Psoas muscle (tissue), 8 donors: ENCODE results near the gene ATXN8OS. TPM values are rescaled to one million over a fixed set of nuclear protein-coding genes. Genes with fewer than 3 reads are reported as not detected.

Experiments used
- ATAC-seq, 4 donors: fragments of 200-7000 bp; cut with Tn5 transposase; one replicate each; pipeline ENCODE4 v1.9.1; 2020; ENCODE audit warnings: moderate library complexity in 3 of 4, mild to moderate bottlenecking in 2 of 4
- DNase-seq, 2 donors: peaks; one replicate each; pipeline ENCODE4 v3.0.0-alpha.2; 2020
- H3K27ac ChIP-seq: fragments of 200-600 bp; one replicate; pipeline ENCODE4 v1.8.0; 2022
- H3K27me3 ChIP-seq, 3 donors: fragments of 200-600 bp in 1 of 3; one replicate each; pipeline versions ENCODE4 v1.6.1 to v1.8.0; 2013 to 2022; ENCODE audit warnings: low read length in 2 of 3, mild to moderate bottlenecking in 2 of 3, moderate library complexity in 1 of 3; ENCODE audit not compliant: insufficient read depth in 3 of 3
- H3K36me3 ChIP-seq, 2 donors: fragments of 200-600 bp in 1 of 2; one replicate each; pipeline versions ENCODE4 v1.6.1 to v1.8.0; 2013 to 2022; ENCODE audit warnings: low read depth in 1 of 2, mild to moderate bottlenecking in 1 of 2, moderate library complexity in 1 of 2; ENCODE audit not compliant: insufficient read depth in 1 of 2
- H3K4me1 ChIP-seq: fragments of 200-600 bp; one replicate; pipeline ENCODE4 v1.8.0; 2022
- H3K4me3 ChIP-seq: fragments of 200-600 bp; one replicate; pipeline ENCODE4 v1.8.0; 2022; ENCODE audit warnings: mild to moderate bottlenecking
- H3K9me3 ChIP-seq: fragments of 200-600 bp; one replicate; pipeline ENCODE4 v1.8.0; 2022
- CTCF ChIP-seq: fragments of 200-600 bp; IDR thresholded peaks from one replicate; pipeline ENCODE4 v1.8.0; 2022; ENCODE audit warnings: antibody characterized with exemption
- WGBS, 3 donors: extraction: QIAGEN DNeasy Blood & Tissue Kit; methylation state at CpG; one replicate each; pipeline versions ENCODE4 v1.1.6 to v1.1.7; 2013; 5-methylcytosine and 5-hydroxymethylcytosine counted together
- intact Hi-C, 2 donors: fragments of 100-400 bp; cut with DNase I; formaldehyde crosslinking; loops; one replicate each; pipeline versions ENCODE4 v1.11.0 to v1.14.2; 2022
- long read RNA-seq, 2 donors: library from polyadenylated mRNA; unstranded; transcript quantifications; one replicate each; pipeline ENCODE4 v2.0.0, GENCODE V29; 2021
- polyA plus RNA-seq, 3 donors: library from polyadenylated mRNA; stranded (reverse); fragments of 200-250 nt; gene quantifications; one replicate each; pipeline ENCODE4 v1.2.3, GENCODE V29; 2013
- total RNA-seq, 4 donors: library from RNA; stranded (reverse); fragmentation: NEBNext Ultra II Directional in 2 of 4; extraction: Animal tissue kit (Norgen Biotek cat#: 25700) in 2 of 4; gene quantifications; one replicate each; pipeline versions ENCODE4 v1.2.1 to v1.2.4, GENCODE V29; 2021 to 2023
- donor health status: healthy with polysubstance abuse.
- donor health status: DM: no; HTN: no; CAD: no; lungs with moderate emphysema.
- donor health status: Bipolar disorder and iron deficiency.
- donor health status: healthy.
- donor health status: DM: yes; HTN: yes; CAD: no.
- donor health status: DM: no; HTN: no; CAD: no.
- donor health status: DM: no; HTN: no; CAD: no.
- donor health status: DM: yes; HTN: yes; CAD: no.

ATXN8OS gene
- not detected for total RNA-seq
- not detected for polyA plus RNA-seq
- long read RNA-seq, donor 1, result 0 reads
- long read RNA-seq, donor 2, result 0 reads

DNA sequence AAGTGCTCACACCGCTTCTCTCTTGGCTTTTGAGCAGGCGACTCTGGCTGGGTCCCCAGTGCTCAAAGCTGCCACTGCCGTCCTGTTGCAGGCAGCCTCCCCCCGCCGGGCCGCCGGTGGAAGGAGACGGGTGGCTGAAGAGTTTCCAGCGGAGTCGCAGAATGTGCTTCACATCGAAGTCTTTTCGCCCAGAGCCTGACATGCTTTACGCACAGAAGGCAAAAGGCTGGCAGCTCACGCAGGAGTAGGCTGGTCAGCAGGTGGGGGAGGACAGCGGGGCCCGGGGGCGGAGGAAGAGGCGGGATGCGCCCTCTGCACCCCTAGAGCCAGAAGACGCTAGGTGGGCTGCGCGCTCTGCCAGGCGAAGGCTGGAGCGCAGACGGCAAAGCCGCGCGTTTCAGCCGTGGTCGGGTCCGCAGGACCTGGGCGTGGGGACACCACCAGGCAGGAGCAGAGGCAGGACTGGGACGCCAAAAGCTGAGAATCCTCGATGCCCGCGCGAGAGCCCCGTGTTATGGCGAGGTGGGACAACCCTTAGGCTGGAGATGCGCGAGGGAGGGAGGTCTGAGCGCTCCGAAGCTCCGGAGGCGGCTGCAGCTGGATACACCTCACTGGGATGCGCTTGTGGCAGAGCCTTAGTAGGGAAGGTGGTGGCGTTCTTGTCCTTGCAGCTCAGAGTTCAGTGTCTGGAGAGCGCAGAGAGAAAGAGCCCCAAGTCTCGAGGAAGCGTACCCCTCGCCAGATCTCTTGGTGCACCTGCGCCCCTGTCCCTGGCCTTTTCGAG lies at the start of gene ATXN8OS:
ATXN8OS (plus strand) TSS at position 329 of the 784 bp plus-strand sequence.
- no peak within 1 kb of the TSS for H3K4me3 ChIP-seq
- no peak for TF ChIP-seq CTCF

DNA sequence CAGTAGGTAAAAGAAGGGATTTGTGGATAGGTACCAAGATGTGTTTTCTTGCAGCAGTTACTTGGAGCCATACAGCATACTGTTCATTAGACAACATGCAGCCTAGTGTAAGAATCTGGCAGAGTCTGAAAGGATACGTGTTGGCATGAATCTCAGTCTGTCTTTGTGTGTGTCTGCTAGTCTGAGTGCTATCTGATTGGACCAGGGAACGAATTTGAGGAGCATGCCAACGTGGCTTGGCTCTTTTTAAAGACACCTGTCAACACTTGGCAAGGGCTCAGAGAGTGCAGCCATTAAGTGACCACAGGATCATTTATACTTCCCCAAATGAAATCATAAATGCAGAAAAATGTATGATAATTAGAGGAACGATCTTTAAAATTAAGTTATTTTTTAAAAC lies 27.6 kb upstream of the ATXN8OS start:
- Histone ChIP-seq H3K27me3 (no peaks in the 10 kb centered on the region), H3K4me3 (no peak overlapping the region), H3K27ac (no peak overlapping the region), H3K4me1 (no peaks in the 10 kb centered on the region), H3K9me3 (no peaks in the 10 kb centered on the region), H3K36me3 (no peaks in the 10 kb centered on the region)
- WGBS, 3 donors, result 13 to 23% (median 21%) methylated on average over 4 of the region's 4 CpGs
- no peak for TF ChIP-seq CTCF
- DNase-seq, result no peak
- ATAC-seq, result no peak
- intact Hi-C loops, result no loop called here

More for the DNA sequence above, at the start of gene ATXN8OS:
- Histone ChIP-seq H3K9me3 (no peaks in the 10 kb centered on the region), H3K36me3 (no peaks in the 10 kb centered on the region), H3K27ac (no peak within 1 kb of the TSS), H3K4me1 (no peaks in the 10 kb centered on the region), H3K27me3 (peaks cover 0 to 9% (median 2%) of the 10 kb centered on the region in 3 donors)
- 1 to 3% (median 2%) methylated on average over 53 of the region's 53 CpGs for WGBS, 3 donors
- DNase-seq (no peak), ATAC-seq (no peak)
- intact Hi-C loops, result no loop called here

GRCh38 chr13:70087247-70087646 lies 20.4 kb upstream of the ATXN8OS start:
- no peaks in the 10 kb centered on the region for H3K36me3 ChIP-seq
- no peaks in the 10 kb centered on the region for H3K9me3 ChIP-seq
- intact Hi-C loops, result no loop called here
- no peak for ATAC-seq
- H3K27ac ChIP-seq, result no peak overlapping the region
- H3K4me1 ChIP-seq, result no peaks in the 10 kb centered on the region
- 62 to 70% (median 68%) methylated on average over 4 of the region's 4 CpGs for WGBS, 3 donors
- DNase-seq, result no peak
- TF ChIP-seq CTCF, result no peak
- H3K27me3 ChIP-seq, result no peaks in the 10 kb centered on the region
- no peak overlapping the region for H3K4me3 ChIP-seq

DNA sequence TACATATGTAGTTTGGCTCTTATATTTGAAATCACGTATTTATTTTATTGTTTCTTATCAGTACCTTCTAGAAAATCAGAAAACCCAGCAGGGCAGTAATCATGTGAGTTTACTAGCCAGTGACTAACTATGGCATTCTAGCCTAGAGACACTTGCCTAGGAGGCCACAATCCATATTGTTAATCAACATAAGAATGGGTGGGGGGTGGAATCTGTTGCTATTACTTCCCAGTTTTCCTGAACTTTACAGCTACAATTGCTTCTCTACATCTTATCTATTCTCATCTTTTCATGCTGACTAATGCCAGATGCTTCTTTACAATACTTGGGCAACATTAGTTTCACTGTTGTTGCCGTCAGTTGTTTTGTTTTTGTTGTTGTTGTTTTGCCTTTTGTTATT lies 18.7 kb upstream of the ATXN8OS start:
- H3K4me1 ChIP-seq, result no peaks in the 10 kb centered on the region
- no peak overlapping the region for H3K27ac ChIP-seq
- H3K4me3 ChIP-seq, result no peak overlapping the region
- H3K9me3 ChIP-seq, result no peaks in the 10 kb centered on the region
- DNase-seq (no peak), ATAC-seq (no peak)
- WGBS, 3 donors, result 82 to 85% (median 83%) methylated on average over 2 of the region's 2 CpGs
- no peaks in the 10 kb centered on the region for H3K27me3 ChIP-seq
- TF ChIP-seq CTCF, result no peak
- intact Hi-C loops, result no loop called here
- H3K36me3 ChIP-seq, result no peaks in the 10 kb centered on the region
